ENCODE data around the gene NEMP1. TPM values are rescaled to one million over a fixed set of nuclear protein-coding genes. Genes with fewer than 3 reads are reported as not detected.
A peak's percentile ranks its signal among the peaks of the same experiment; 100 is the strongest.

NEMP1 gene
- total and polyA plus RNA-seq, 2 of the 8 experiments (the other 6 are each of a cell fraction or from before 2014, with no cell fraction given) = 30.1 to 43.2 TPM

DNA sequence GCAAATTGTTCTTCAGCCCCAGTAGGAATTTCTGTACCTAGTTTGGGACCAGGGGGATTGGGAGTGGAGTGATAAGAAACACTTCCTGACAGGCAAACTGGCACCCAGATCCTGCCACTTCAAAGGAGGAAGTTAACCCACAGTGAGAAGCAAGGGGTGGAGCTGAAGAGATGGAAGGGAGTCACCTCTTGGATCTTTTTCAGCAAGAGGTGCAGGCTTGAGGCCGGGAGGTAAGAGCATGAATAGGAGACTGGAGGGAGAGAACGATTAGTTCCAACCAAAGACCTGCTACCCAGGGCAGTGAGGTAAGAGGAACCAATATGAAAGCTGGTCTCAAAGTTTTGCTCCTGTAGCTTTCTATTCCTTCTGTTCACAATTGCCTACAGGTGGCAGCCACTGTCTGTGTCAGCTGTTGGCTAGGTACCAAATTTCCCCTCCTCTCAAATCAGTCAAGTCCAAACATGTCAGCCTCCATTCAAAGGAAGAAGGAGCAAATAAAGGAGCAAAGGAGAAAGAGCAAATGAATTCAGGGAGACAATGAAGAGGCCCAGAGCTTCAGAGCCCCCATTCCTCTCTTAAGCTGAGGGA lies 47.4 kb downstream of the NEMP1 start:
- H3K79me1 ChIP-seq (ENCODE audit: low read depth, low read length) = no peaks in the 10 kb centered on the region
- ChIA-PET POLR2A (ENCODE audit: partially characterized antibody) (interaction anchor here (0.7 to 2.2 kb wide), 6 partner anchors 12 to 97 kb away, joined by 3 to 7 read pairs (median 5); partner anchors contain the start of genes LRP1 and TAC3), CTCF (ENCODE audit: partially characterized antibody) (interaction anchor here (0.5 to 6.5 kb wide), 21 partner anchors 9 to 474 kb away, joined by 3 to 51 read pairs (median 7); partner anchors contain the start of genes MYO1A, STAT6, TAC3 and ZBTB39)
- no peak overlapping the region for H3K27ac ChIP-seq (ENCODE audit: low read depth, low read length)
- DNase-seq (ENCODE audit: low read depth in 1 of 2, low spot score in 2 of 2) = no peak
- no peak overlapping the region for H2AK5ac ChIP-seq (ENCODE audit: low read depth, low read length)
- H2BK5ac ChIP-seq (ENCODE audit: low read depth, low read length) = peak overlapping the region; percentile 89; the same call in 1 of the 2 replicates
- H2BK12ac ChIP-seq (ENCODE audit: low read depth, low read length) = no peak overlapping the region
- no peak overlapping the region for H3K9ac ChIP-seq (replicated peaks in 1 of 4; ENCODE audit: extremely low read depth in 1 of 4, low read depth in 3 of 4, low read length in 3 of 4)
- no peak overlapping the region for H3K4me3 ChIP-seq (ENCODE audit: extremely low read depth in 1 of 4, insufficient read depth in 2 of 4, low read depth in 3 of 4, low read length in 4 of 4)
- WGBS, 2 experiments (ENCODE audit: extremely low coverage in 1 of 2, insufficient coverage in 1 of 2, insufficient read length in 1 of 2, insufficient replicate concordance in 2 of 2, low coverage in 1 of 2, low lambda C conversion rate in 2 of 2, missing lambda C conversion rate in 1 of 2) = 82% methylated on average over 2 of the region's 2 CpGs; no CpG with 5 or more reads in 1 of the 2 experiments
- H4K8ac ChIP-seq (ENCODE audit: extremely low read depth, insufficient read depth, low read length) = no peak overlapping the region
- no peaks in the 10 kb centered on the region for H3K36me3 ChIP-seq (ENCODE audit: control insufficient read depth in 2 of 4, insufficient read depth in 4 of 4, low read length in 3 of 4)
- no peaks in the 10 kb centered on the region for H4K20me1 ChIP-seq (replicated peaks in 1 of 2; ENCODE audit: control insufficient read depth in 1 of 2, insufficient read depth in 2 of 2, low read length in 2 of 2)
- no peak overlapping the region for H4K5ac ChIP-seq (ENCODE audit: insufficient read length, low read depth, low read length)
- H3K4me1 ChIP-seq (replicated peaks in 1 of 4; ENCODE audit: control insufficient read depth in 3 of 4, insufficient read depth in 4 of 4, low read length in 3 of 4) = peaks cover 0 to 8% (median 3%) of the 10 kb centered on the region in 4 experiments; a peak in 5 of 7 replicates
- H2BK120ac ChIP-seq (replicated peaks; ENCODE audit: low read depth, low read length) = no peak overlapping the region
- H3K4me2 ChIP-seq (ENCODE audit: insufficient read depth in 1 of 2, low read depth in 2 of 2, low read length in 2 of 2) = no peak overlapping the region
- H3K4ac ChIP-seq (replicated peaks; ENCODE audit: insufficient read length, low read depth, low read length) = no peak overlapping the region
- peak overlapping the region; percentile 89 for H2AFZ ChIP-seq (ENCODE audit: low read length)
- no peak overlapping the region for H2BK15ac ChIP-seq (ENCODE audit: low read length)
- H3K9me3 ChIP-seq (ENCODE audit: insufficient read depth in 2 of 2, low read depth in 1 of 2, low read length in 1 of 2) = no peaks in the 10 kb centered on the region
- peak overlapping the region; percentile 29 for H4K91ac ChIP-seq (replicated peaks; ENCODE audit: insufficient read length, low read length)
- no peaks in the 10 kb centered on the region for H3K79me2 ChIP-seq (ENCODE audit: control insufficient read depth in 1 of 2, insufficient read depth in 2 of 2, low read length in 2 of 2)
- H3K14ac ChIP-seq (ENCODE audit: insufficient read length) = no peak overlapping the region
- FAIRE-seq = no peak
- no peak overlapping the region for H3K23ac ChIP-seq (ENCODE audit: insufficient read length)
- no peak overlapping the region for H2BK20ac ChIP-seq (ENCODE audit: low read length)
- no peak overlapping the region for H3K56ac ChIP-seq (replicated peaks; ENCODE audit: insufficient read length, low read depth, low read length)
- H3K23me2 ChIP-seq (ENCODE audit: low read depth, low read length) = no peaks in the 10 kb centered on the region; the same call in 1 of the 2 replicates
- H3K27me3 ChIP-seq (replicated peaks in 1 of 4; ENCODE audit: control insufficient read depth in 3 of 4, extremely low read depth in 1 of 4, insufficient read depth in 3 of 4, low read length in 3 of 4) = peaks cover 0 to 3% (median 0%) of the 10 kb centered on the region in 4 experiments; a peak in 1 of 7 replicates
- no peak overlapping the region for H3K18ac ChIP-seq (ENCODE audit: extremely low read depth, low read length)
- TF ChIP-seq RAD21 (IDR thresholded peaks at IDR 0.05 in 1 of 2, conservative IDR thresholded peaks at IDR 0.05 in 1 of 2; ENCODE audit: low read depth in 2 of 2, low read length in 2 of 2) = peak; percentile 42 to 58
- TF ChIP-seq, protein P1, sequence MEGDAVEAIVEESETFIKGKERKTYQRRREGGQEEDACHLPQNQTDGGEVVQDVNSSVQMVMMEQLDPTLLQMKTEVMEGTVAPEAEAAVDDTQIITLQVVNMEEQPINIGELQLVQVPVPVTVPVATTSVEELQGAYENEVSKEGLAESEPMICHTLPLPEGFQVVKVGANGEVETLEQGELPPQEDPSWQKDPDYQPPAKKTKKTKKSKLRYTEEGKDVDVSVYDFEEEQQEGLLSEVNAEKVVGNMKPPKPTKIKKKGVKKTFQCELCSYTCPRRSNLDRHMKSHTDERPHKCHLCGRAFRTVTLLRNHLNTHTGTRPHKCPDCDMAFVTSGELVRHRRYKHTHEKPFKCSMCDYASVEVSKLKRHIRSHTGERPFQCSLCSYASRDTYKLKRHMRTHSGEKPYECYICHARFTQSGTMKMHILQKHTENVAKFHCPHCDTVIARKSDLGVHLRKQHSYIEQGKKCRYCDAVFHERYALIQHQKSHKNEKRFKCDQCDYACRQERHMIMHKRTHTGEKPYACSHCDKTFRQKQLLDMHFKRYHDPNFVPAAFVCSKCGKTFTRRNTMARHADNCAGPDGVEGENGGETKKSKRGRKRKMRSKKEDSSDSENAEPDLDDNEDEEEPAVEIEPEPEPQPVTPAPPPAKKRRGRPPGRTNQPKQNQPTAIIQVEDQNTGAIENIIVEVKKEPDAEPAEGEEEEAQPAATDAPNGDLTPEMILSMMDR (IDR thresholded peaks at IDR 0.05; ENCODE audit: control extremely low read depth in 1 of 3, insufficient read depth in 1 of 3, low read depth in 1 of 3, low read length in 3 of 3) = peak in 2 of 3 experiments; percentile 12 to 46; a peak in 3 of 4 replicates
